Right lobe of liver (tissue), 4 donors: ENCODE measurements around the gene GPC6.

ENCODE experiments used
- POLR2A ChIP-seq: fragments of 450-650 bp; IDR thresholded peaks from one replicate; pipeline ENCODE4 v1.6.1; 2017; ENCODE audit warnings: antibody characterized with exemption, mild to moderate bottlenecking
- TF ChIP-seq, protein P1 (sequence below), 4 donors: fragments of 200-600 bp in 3 of 4; fragments of 450-650 bp in 1 of 4; IDR thresholded peaks; one replicate each; pipeline versions ENCODE4 v1.5.1 to v1.8.0; 2016 to 2022; ENCODE audit warnings: antibody characterized with exemption in 4 of 4, mild to moderate bottlenecking in 2 of 4
- donor health status: DM: no; HTN: no; CAD: no.
- donor health status: DM: no; HTN: no; CAD: no.
- donor health status: DM: no; HTN: yes; CAD: no.

GRCh38 chr13:94345374-94346195, 1119.0 kb downstream of the GPC6 start:
- TF ChIP-seq, protein P1, sequence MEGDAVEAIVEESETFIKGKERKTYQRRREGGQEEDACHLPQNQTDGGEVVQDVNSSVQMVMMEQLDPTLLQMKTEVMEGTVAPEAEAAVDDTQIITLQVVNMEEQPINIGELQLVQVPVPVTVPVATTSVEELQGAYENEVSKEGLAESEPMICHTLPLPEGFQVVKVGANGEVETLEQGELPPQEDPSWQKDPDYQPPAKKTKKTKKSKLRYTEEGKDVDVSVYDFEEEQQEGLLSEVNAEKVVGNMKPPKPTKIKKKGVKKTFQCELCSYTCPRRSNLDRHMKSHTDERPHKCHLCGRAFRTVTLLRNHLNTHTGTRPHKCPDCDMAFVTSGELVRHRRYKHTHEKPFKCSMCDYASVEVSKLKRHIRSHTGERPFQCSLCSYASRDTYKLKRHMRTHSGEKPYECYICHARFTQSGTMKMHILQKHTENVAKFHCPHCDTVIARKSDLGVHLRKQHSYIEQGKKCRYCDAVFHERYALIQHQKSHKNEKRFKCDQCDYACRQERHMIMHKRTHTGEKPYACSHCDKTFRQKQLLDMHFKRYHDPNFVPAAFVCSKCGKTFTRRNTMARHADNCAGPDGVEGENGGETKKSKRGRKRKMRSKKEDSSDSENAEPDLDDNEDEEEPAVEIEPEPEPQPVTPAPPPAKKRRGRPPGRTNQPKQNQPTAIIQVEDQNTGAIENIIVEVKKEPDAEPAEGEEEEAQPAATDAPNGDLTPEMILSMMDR (IDR thresholded peaks at IDR 0.05) = peak in 1 of 4 donors; percentile 22
- TF ChIP-seq POLR2A = no peak
